Prostate gland (tissue), 2 donors: ENCODE measurements around the gene SPSB2. TPM values are rescaled to one million over a fixed set of nuclear protein-coding genes. Genes with fewer than 3 reads are reported as not detected.

Experiments used
- DNase-seq: peaks from one replicate; pipeline ENCODE4 v3.0.0-alpha.2; 2019; ENCODE audit warnings: low spot score
- H3K27ac ChIP-seq, 2 donors: fragments of 200-600 bp; sonication (generic); 2 replicates each; pipeline ENCODE4 v1.5.1; 2017 to 2019
- H3K27me3 ChIP-seq: fragments of 200-600 bp; sonication (generic); replicated peaks from 2 replicates; pipeline ENCODE4 v1.5.1; 2019; ENCODE audit not compliant: insufficient read depth
- H3K36me3 ChIP-seq, 2 donors: fragments of 200-600 bp; sonication (generic); 1 replicate in 1 of 2; 2 replicates in 1 of 2; pipeline versions ENCODE4 v1.5.1 to v1.8.1; 2017 to 2019
- H3K4me1 ChIP-seq: fragments of 200-600 bp; sonication (generic); replicated peaks from 2 replicates; pipeline ENCODE4 v1.5.1; 2019
- H3K4me3 ChIP-seq, 2 donors: fragments of 200-600 bp; sonication (generic); 2 replicates each; pipeline ENCODE4 v1.5.1; 2017 to 2019
- H3K9me3 ChIP-seq: fragments of 200-600 bp; sonication (generic); 2 replicates; pipeline ENCODE4 v1.5.1; 2017
- CTCF ChIP-seq, 4 experiments: fragments of 200-600 bp in 2 of 4; fragments of 450-650 bp in 2 of 4; sonication (generic) in 2 of 4; IDR thresholded peaks; 1 replicate in 3 of 4; 2 replicates in 1 of 4; pipeline ENCODE4 v1.5.1; 2016 to 2019; ENCODE audit warnings: antibody characterized with exemption in 4 of 4, mild to moderate bottlenecking in 2 of 4, moderate library complexity in 2 of 4
- POLR2A ChIP-seq: fragments of 450-650 bp; IDR thresholded peaks from one replicate; pipeline ENCODE4 v1.6.1; 2016; ENCODE audit warnings: antibody characterized with exemption, mild to moderate bottlenecking
- POLR2AphosphoS5 ChIP-seq: sonication (generic); formaldehyde crosslinking; IDR thresholded peaks from one replicate; pipeline ENCODE4 v1.6.1; 2017; ENCODE audit warnings: antibody characterized with exemption
- WGBS: methylation state at CpG from one replicate; pipeline ENCODE4 v1.1.5; 2018; 5-methylcytosine and 5-hydroxymethylcytosine counted together
- intact Hi-C: fragments of 100-400 bp; cut with DNase I; formaldehyde crosslinking; loops from one replicate; pipeline ENCODE4 v1.14.2; 2022
- total RNA-seq, 2 donors: library from RNA; depleted of rRNA; stranded (reverse); fragments of >200 nt; gene quantifications; one replicate each; pipeline ENCODE4 v1.1.0, GENCODE V29; 2016

SPSB2 gene
- total RNA-seq, 2 donors from 2014 or later: 12.7 to 23.5 TPM

GRCh38 chr12:6830286-6830890 lies 42.7 kb downstream of the SPSB2 start:
- Histone ChIP-seq H3K27me3 (no peaks in the 10 kb centered on the region), H3K4me3 (no peak overlapping the region), H3K9me3 (no peaks in the 10 kb centered on the region), H3K36me3 (peaks cover 0 to 4% of the 10 kb centered on the region in 2 donors), H3K4me1 (no peaks in the 10 kb centered on the region), H3K27ac (no peak overlapping the region)
- TF ChIP-seq POLR2AphosphoS5 (no peak), CTCF (IDR thresholded peaks at IDR 0.05) (no peak), POLR2A (no peak)
- intact Hi-C loops: no loop called here
- DNase-seq: no peak
- WGBS: 77% methylated on average over 11 of the region's 11 CpGs

DNA sequence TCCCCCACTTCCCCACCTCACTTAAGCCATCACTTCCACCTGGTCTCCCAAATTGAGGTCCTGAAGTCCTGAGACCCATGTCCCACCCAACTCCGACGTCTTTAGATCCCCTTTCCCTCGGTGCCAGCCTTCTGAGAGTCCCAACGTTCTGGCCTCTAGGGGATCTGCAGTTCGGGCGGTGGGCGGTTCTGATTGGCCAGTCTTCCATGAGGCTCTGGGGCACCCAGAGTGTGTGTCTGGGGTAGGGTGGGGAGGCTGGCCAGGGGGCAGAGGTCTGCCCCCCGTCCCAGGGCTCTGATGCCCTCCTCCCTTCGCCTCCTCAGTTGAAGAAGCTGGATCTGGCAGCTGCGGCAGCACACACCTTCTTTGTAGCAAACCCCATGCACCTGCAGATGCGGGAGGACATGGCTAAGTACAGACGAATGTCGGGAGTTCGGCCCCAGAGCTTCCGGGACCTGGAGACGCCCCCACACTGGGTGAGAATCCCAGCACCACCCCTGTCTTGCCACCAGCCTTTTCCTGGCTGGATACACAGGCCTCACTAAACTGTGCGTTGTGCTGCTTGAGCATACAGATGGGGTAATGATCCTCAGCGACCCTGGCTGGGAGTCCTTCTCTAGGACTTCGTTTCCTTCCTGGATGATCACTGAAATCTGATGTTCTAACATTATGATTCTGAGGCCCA lies 43.4 kb downstream of the SPSB2 start:
- H3K27ac ChIP-seq: peak overlapping the region; percentile 85

DNA sequence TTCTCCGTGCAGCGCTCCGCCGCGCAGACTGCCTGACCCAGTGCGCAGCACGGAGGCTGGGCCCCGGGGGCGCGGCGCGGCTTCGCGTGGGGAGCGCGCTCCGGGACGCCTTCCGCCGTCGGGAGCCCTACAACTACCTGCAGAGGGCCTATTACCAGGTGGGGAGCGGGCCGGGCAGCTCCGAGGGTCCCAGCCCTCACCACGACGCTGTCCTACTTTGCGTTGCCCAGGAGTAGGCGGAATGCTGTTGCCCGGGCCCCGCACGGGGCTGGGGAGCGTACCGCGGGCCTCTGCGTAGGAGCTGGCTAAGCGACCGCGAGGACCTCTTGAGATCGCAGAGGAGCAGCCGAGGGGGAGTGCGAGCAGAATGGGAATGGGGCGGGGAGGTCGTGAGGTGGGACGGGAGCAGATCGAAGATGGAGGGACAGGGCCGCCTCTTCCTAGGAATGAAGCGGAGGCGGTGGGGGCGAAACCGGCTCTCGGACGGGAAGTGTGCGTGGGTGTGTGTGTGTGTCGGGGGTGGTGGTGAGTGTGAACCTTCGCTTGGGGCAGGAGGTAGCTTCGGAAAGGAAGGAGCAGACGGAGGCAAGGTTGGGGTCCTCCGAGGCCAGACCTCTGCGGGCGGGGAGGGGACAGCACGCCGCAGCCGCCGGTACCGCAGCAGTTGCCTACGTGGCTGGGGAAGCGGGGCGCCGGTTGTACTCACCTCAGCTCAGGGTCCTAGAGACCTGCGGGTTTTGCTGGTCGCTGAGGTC lies 44.1 kb downstream of the SPSB2 start:
- no peaks in the 10 kb centered on the region for H3K9me3 ChIP-seq
- H3K4me3 ChIP-seq: peak overlapping the region; percentile 66 to 75
- H3K27ac ChIP-seq: peak overlapping the region; percentile 85
- peaks cover 0 to under 1% of the 10 kb centered on the region in 2 donors for H3K36me3 ChIP-seq
- H3K27me3 ChIP-seq: no peaks in the 10 kb centered on the region
- intact Hi-C loops: loop anchor here (5.0 kb wide), 3 partner anchors 62 to 212 kb away; partner anchors contain the start of genes MLF2 and PTMS
- no peaks in the 10 kb centered on the region for H3K4me1 ChIP-seq
- peak; percentile 46 for DNase-seq
- WGBS: under 1% methylated on average over 71 of the region's 71 CpGs
- TF ChIP-seq POLR2AphosphoS5: peak; percentile 6
- TF ChIP-seq POLR2A: peak; percentile 23
- peak in 1 of 4 experiments; percentile 3 for TF ChIP-seq CTCF (IDR thresholded peaks at IDR 0.05)

More for the DNA sequence above, 43.4 kb downstream of the SPSB2 start:
- no peak for DNase-seq
- intact Hi-C loops: loop anchor here (5.0 kb wide), 3 partner anchors 62 to 212 kb away; partner anchors contain the start of genes MLF2 and PTMS
- TF ChIP-seq POLR2AphosphoS5 (no peak), CTCF (IDR thresholded peaks at IDR 0.05) (peak in 1 of 4 experiments; percentile 24), POLR2A (no peak)
- H3K27me3 ChIP-seq: no peaks in the 10 kb centered on the region
- H3K9me3 ChIP-seq: no peaks in the 10 kb centered on the region
- peak overlapping the region; percentile 66 to 75 for H3K4me3 ChIP-seq
- 25% methylated on average over 19 of the region's 19 CpGs for WGBS
- H3K4me1 ChIP-seq: no peaks in the 10 kb centered on the region
- peaks cover 0 to 4% of the 10 kb centered on the region in 2 donors for H3K36me3 ChIP-seq

- Histone ChIP-seq H3K4me3 (peak within 1 kb of the TSS; percentile 66 to 75), H3K36me3 (no peaks in the 10 kb centered on the region), H3K27ac (peak within 1 kb of the TSS; percentile 85), H3K4me1 (no peaks in the 10 kb centered on the region), H3K27me3 (no peaks in the 10 kb centered on the region), H3K9me3 (no peaks in the 10 kb centered on the region)
- TF ChIP-seq POLR2AphosphoS5 (no peak), CTCF (IDR thresholded peaks at IDR 0.05) (peak in 2 of 4 experiments; percentile 7 to 20)
- intact Hi-C loops: loop anchor here (5.0 kb wide), 3 partner anchors 61 to 211 kb away; partner anchors contain the start of genes MLF2 and PTMS
- peak; percentile 33 for DNase-seq
- under 1% methylated on average over 48 of the region's 60 CpGs for WGBS
These were observed 44.9 kb downstream of the SPSB2 start, which contains the start of gene P3H3 for GRCh38 chr12:6827982-6828780. P3H3 (plus strand) TSS chr12:6828407; CDS start chr12:6828441, 34 bp downstream.
